Kidney epithelial cell (primary cell): Measurements from ENCODE around the gene HOXA13. TPM values are rescaled to one million over a fixed set of nuclear protein-coding genes. Genes with fewer than 3 reads are reported as not detected.

ENCODE experiments used
- DNase-seq: peaks from one replicate; pipeline ENCODE4 v3.0.0-alpha.2; 2010; ENCODE audit warnings: low read depth
- H3K27me3 ChIP-seq: 2 replicates; pipeline ENCODE4 v1.6.0; 2011; ENCODE audit warnings: low read length; ENCODE audit not compliant: control insufficient read depth, insufficient read depth
- H3K36me3 ChIP-seq: 2 replicates; pipeline ENCODE4 v1.5.1; 2011; ENCODE audit warnings: low read length; ENCODE audit not compliant: control insufficient read depth, insufficient read depth
- H3K4me3 ChIP-seq: 2 replicates; pipeline ENCODE4 v1.5.1; 2011; ENCODE audit warnings: low read depth, mild to moderate bottlenecking, control low read depth, low read length
- total RNA-seq: library from RNA; depleted of rRNA; stranded (reverse); fragments of >200 nt; gene quantifications from 2 replicates; pipeline ENCODE4 v1.2.3, GENCODE V29; 2015
- TF ChIP-seq, protein P1 (sequence below): IDR thresholded peaks from 2 replicates; pipeline ENCODE4 v1.5.1; 2011; ENCODE audit warnings: mild to moderate bottlenecking, moderate library complexity, low read length, control low read depth, inconsistent platforms; ENCODE audit not compliant: insufficient read depth, poor library complexity, severe bottlenecking

The HOXA13 gene
- total RNA-seq, 1 donor from 2014 or later: not detected

DNA sequence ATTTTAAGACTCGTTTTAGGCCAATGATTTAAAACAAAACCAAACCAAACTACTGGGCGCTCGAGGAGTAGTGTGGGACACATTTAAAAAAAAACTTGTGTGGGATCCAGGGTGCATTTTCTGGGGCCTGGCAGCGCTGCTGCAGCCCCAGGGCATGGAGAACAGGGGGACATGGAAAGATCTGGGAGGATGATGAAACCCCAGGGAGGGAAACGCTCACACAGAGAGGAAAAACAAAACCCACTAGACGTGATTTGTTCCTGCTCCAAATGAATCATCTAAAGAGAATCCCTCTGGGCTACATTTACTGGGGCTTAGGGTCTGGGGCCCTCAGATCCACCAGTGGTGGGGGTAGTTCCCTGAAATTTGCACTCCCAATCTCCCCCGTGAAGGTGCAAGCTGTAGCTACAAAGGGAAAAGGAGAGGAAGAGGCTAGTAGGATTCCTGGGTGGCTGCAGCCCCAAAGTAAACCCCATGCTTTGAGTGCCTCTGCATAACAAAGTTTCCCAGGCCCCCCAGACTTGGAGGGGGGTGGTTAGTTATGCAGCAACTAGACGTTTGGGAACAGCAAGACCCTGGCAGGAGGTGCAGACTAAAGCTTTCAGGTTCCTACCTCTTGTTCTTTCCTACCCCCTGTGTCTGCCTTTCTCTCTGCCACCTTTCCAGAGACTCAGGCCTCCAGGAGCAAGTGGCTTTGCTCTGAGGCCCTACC, 14.5 kb upstream of the HOXA13 start:
- no peak for DNase-seq
- Histone ChIP-seq H3K27me3 (peaks cover 81% of the 10 kb centered on the region), H3K36me3 (no peaks in the 10 kb centered on the region), H3K4me3 (no peak overlapping the region)
- TF ChIP-seq, protein P1, sequence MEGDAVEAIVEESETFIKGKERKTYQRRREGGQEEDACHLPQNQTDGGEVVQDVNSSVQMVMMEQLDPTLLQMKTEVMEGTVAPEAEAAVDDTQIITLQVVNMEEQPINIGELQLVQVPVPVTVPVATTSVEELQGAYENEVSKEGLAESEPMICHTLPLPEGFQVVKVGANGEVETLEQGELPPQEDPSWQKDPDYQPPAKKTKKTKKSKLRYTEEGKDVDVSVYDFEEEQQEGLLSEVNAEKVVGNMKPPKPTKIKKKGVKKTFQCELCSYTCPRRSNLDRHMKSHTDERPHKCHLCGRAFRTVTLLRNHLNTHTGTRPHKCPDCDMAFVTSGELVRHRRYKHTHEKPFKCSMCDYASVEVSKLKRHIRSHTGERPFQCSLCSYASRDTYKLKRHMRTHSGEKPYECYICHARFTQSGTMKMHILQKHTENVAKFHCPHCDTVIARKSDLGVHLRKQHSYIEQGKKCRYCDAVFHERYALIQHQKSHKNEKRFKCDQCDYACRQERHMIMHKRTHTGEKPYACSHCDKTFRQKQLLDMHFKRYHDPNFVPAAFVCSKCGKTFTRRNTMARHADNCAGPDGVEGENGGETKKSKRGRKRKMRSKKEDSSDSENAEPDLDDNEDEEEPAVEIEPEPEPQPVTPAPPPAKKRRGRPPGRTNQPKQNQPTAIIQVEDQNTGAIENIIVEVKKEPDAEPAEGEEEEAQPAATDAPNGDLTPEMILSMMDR: no peak

DNA sequence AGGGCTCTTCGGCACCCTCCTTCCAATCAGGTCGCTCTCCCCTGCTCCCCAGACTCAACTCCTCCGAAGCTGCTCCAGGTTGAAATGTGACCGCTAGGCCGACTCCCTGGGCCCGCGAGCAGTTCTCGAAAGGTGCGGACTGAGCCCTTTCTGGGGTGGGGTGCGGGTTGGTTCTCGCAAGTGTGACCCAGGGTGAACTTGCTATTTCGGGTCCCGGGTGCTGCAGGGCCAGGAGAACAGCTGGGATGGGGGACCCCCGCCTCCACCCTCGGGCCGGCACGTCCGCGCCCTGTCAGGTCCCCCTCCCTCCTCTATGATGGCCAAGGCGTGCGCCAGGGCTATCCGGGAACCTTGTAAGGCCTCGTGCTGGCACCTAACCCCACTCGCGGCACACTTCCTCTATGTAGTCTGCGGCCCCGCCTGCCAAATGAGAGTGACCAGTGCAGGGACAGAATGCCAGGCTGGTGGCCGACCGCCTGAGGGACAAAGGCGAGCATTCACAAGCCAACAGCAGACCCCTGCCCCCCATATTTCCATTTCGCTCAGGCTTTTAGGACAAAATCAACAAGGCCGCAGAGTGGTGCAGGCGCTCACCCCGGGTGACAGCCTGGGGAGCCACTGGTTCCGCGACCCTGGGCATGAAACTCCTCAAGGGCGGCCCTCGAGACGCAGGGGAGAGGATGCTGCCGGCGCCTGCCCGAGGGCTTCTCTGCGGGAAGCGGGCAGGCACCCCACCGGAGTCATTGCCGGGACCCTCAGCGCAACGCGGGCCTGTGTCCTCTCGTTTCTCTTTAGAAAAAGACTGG, 13.7 kb upstream of the HOXA13 start:
- DNase-seq: no peak
- peaks cover 82% of the 10 kb centered on the region for H3K27me3 ChIP-seq
- H3K36me3 ChIP-seq: no peaks in the 10 kb centered on the region
- TF ChIP-seq, protein P1: no peak
- H3K4me3 ChIP-seq: no peak overlapping the region

DNA sequence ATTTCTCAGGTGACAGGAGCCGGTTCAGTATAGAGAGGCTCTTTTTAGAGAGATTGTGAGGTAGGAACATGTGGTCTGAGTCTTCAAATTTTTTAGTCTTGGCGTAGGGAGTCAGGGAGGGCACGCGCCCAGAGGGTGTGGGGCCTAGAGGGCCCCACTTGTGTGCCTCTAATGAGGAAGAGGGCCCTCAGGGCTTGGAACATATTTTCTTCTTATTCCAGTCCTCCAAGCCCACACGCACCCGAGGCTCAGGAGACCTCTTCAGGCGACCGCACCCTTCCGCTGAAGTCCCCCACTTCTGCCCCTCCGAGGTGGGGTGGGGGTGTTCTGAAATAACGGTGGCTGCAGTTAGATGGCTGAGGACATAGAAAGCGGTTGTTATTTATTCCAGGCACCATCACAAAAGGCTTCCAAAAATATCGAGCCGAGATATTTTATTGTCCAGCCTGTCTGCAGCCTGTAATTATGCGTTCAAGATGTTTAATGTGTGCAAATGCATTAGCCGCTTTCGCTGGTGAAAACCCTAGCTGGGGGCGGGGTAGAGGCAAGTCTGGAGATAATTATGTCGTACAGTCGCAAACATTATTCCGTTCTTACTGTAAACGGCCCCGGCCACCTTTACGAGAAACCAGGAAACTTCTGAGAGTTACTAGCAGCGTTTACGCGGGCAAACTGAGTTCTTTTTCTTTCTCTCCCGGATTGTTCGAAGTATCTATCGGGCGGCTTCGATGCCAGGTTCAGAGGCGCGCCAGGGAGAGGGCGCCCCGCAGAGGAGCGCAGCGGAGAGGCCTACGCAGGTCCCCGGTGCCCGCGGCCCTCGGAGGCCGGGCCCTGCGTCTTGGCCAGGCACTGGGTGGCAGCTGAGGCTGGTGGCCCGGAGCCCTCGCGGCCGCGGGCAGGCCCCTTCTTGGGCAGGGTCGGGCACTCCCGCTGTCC, 12.9 kb upstream of the HOXA13 start:
- peaks cover 89% of the 10 kb centered on the region for H3K27me3 ChIP-seq
- no peak for DNase-seq
- no peaks in the 10 kb centered on the region for H3K36me3 ChIP-seq
- no peak overlapping the region for H3K4me3 ChIP-seq
- TF ChIP-seq, protein P1: no peak

DNA sequence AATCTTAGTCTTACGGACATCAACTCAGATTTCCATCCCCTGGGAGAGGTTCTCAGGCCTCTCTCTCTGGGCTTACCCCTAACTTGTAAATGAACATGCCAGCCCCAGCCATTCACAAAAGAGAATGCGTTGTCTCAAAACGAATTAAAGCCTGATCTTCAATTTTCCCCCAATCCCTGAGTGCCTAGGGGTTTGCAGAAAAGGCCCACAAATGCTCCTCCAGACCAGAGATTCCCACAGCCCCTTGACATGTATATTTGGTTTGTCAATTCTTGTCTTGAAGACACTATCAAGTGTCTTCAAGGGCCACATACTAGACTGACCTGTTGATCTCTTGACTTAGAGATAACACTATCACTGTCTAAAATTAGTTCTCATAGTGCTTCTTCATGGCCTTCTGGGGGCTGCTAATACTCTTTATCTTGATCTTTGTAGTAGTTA, 11.9 kb upstream of the HOXA13 start:
- TF ChIP-seq, protein P1: no peak
- Histone ChIP-seq H3K27me3 (peaks cover 86% of the 10 kb centered on the region), H3K4me3 (no peak overlapping the region), H3K36me3 (no peaks in the 10 kb centered on the region)
- DNase-seq: no peak

DNA sequence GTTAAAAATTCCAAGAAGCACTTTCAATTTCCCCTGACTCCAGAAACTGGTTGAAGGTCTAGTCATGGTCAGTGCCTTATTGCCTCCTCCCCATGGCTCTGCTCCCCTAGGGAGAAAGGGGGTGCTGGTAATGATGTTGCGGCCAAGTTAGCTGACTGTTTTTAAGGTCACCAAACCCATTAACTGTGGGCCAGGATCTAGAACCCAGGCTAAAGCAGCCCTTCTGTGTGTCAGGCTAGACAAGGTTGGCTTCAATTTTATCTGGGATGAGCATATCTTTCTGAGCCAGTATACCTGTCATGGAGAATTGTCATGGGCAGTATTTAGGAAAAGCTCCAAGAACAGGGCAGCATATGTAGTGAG, 11.2 kb upstream of the HOXA13 start:
- H3K27me3 ChIP-seq: peaks cover 86% of the 10 kb centered on the region
- H3K36me3 ChIP-seq: no peaks in the 10 kb centered on the region
- H3K4me3 ChIP-seq: no peak overlapping the region
- DNase-seq: no peak
- TF ChIP-seq, protein P1: no peak
